Regular cardiac myocyte (primary cell): ENCODE results near the gene SECISBP2L. TPM values are rescaled to one million over a fixed set of nuclear protein-coding genes. Genes with fewer than 3 reads are reported as not detected.

Source experiments
- total RNA-seq: library from RNA; depleted of rRNA; stranded (reverse); fragments of >200 nt; gene quantifications from 2 replicates; pipeline ENCODE4 v1.2.3, GENCODE V29; 2014

SECISBP2L gene
- 22.2 and 40.0 TPM in 2 replicates for total RNA-seq

GRCh38 chr15:49046220-49047102 lies at the start of gene SECISBP2L:
Gene SECISBP2L (minus strand): TSS chr15:49046446. CDS start chr15:49046299, 147 bp downstream.

GRCh38 chr15:48963524-48964113 lies 82.6 kb downstream of the SECISBP2L start, which contains the start of gene SHC4:
Gene SHC4 (minus strand): TSS chr15:48963919. CDS start chr15:48963015, 904 bp downstream.

Other genes with a start within 250 kb of the SECISBP2L start
- gene CEP152, start 235.4 kb downstream of the SECISBP2L start, total RNA-seq = 9.6 and 11.3 TPM in 2 replicates
- 373 TPM in 2 replicates for gene EID1, start 168.3 kb downstream of the SECISBP2L start, total RNA-seq
- gene SHC4, start 82.5 kb downstream of the SECISBP2L start, total RNA-seq = 3.5 and 6.5 TPM in 2 replicates
- gene COPS2, start 109.2 kb upstream of the SECISBP2L start, total RNA-seq = 60.0 and 95.6 TPM in 2 replicates
- 64.2 and 141 TPM in 2 replicates for gene GALK2, start 123.8 kb upstream of the SECISBP2L start, total RNA-seq